ENCODE results near the gene ZCCHC12. TPM values are rescaled to one million over a fixed set of nuclear protein-coding genes. Genes with fewer than 3 reads are reported as not detected.
"Not testable (repeated sequence)": the region's sequence is repeated elsewhere in the genome, so short reads cannot be mapped to it uniquely, and the experiment has no call there.

Gene ZCCHC12
- not detected for total RNA-seq (ENCODE audit: insufficient read depth, low replicate concordance)

DNA sequence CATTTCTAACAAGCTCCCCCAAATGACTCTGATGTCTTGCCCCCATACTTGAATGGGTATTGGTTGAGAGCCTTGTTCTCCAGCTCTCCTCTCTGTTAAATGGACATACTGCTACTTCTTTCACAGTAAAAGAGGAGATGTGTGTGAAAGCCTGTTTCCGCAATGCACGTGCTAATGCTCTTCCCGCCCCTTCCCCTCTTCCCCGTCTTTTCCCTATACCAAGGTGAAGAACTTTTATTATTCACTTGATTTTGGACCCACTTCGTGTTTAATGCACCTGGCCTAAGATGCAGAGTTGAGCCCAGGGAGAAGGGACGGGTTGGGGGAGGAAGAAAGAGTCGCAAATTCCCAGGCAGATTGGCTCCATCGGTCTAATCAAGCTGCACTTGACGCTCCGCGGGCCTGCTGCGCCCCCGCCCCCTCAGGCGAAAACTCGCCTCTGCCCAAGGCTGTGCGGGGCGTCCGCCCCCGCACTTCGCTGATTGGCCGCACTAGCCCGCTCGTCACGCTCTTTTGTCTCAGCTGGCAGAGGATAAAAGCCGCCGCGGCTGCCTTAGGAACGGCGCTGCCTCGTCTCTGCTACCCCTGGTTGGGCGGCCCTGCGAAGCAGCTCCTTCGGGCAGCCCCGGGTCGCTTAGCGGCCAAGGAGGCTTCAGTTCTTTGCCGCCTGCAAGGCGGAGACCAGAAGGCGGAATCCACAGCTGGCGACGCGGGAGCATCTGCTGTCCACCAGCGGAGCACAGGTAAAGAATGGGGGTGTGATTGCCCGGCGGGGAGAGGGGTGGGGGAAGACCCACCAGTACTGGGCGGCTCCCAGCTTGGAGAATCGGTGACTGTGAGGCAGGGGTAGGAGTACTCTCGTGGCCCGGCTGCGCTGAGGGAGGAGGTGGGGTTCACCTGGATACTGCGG is at the start of gene ZCCHC12:
Gene ZCCHC12 (plus strand): TSS at position 562 of the 910 bp plus-strand sequence. CDS start 1,421 bp downstream, outside the sequence.
- DNase-seq (ENCODE audit: low spot score), result peak; percentile 69

- no peak for DNase-seq (ENCODE audit: low spot score)
These were observed 44.0 kb upstream of the ZCCHC12 start for GRCh38 chrX:118779581-118779980.

- DNase-seq (ENCODE audit: low spot score), result no peak
These were observed 43.1 kb upstream of the ZCCHC12 start for GRCh38 chrX:118780509-118780908.

GRCh38 chrX:118780911-118781310 is 42.7 kb upstream of the ZCCHC12 start:
- no peak for DNase-seq (ENCODE audit: low spot score)

GRCh38 chrX:118795528-118796280 is 27.9 kb upstream of the ZCCHC12 start:
- DNase-seq (ENCODE audit: low spot score), result peak; percentile 9

- peak; percentile 17 for DNase-seq (ENCODE audit: low spot score)
These were observed 20.8 kb upstream of the ZCCHC12 start for GRCh38 chrX:118802857-118803256.

GRCh38 chrX:118807151-118808017 is 16.2 kb upstream of the ZCCHC12 start:
- peak; percentile 26 for DNase-seq (ENCODE audit: low spot score)

GRCh38 chrX:118817257-118817656 is 6.4 kb upstream of the ZCCHC12 start:
- DNase-seq (ENCODE audit: low spot score), result not testable (repeated sequence)

- no peak for DNase-seq (ENCODE audit: low spot score)
These were observed 628 bp downstream of the ZCCHC12 start for GRCh38 chrX:118824173-118824730.

- peak; percentile 8 for DNase-seq (ENCODE audit: low spot score)
These were observed 1.6 kb downstream of the ZCCHC12 start for GRCh38 chrX:118825227-118825626.

GRCh38 chrX:118839334-118839958 is 15.8 kb downstream of the ZCCHC12 start:
- peak; percentile 52 for DNase-seq (ENCODE audit: low spot score)

- DNase-seq (ENCODE audit: low spot score), result peak; percentile 55
These were observed 24.1 kb downstream of the ZCCHC12 start for GRCh38 chrX:118847676-118848075.

- DNase-seq (ENCODE audit: low spot score), result no peak
These were observed 30.0 kb downstream of the ZCCHC12 start for GRCh38 chrX:118853596-118853995.

DNA sequence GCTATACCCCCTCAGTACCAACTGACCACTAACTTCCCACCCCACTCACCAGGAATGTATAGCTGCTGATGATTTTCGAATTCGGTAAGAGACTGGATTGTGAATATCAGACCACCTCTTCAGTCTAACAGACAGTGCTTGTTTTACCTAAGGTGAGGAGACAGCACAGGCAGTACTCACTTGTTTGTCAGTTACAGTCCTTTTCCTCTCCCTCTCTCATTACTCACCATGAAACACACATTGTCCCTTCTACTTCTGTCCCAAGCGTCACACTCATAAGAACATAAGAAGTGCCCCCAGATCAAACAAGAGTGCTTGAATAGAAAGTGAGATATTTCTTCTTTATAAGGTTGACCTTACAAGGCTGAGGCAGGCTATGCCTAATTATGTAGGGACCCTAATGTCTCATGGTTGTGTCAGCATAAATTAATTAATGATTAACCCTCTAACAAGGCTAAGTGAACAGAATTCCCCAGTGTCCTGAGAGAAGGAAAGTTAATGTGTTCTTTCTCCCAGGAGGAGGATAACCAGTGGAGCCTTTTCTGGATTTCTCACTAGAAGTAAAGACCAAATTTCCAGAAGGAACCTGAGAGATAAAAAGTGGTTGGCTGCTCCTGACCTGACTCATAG is 32.2 kb downstream of the ZCCHC12 start:
- no peak for DNase-seq (ENCODE audit: low spot score)

DNA sequence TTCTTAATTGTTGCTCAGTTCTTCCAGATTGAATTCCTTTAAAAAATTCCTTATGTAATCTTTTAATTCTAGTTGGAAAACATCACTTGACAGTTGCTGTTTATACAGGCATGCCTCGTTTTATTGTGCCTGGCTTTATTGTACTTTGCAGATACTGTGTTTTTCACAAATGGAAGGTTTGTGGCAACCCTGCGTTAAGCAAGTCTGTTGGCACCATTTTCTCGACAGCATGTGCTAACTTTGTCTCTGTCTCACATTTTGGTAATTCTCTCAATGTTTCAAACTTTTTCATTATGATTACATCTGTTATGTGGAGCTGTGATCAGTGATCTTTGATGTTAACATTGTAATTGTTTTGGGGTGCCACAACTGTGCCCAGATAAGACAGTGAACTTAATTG is 33.4 kb downstream of the ZCCHC12 start:
- no peak for DNase-seq (ENCODE audit: low spot score)

DNA sequence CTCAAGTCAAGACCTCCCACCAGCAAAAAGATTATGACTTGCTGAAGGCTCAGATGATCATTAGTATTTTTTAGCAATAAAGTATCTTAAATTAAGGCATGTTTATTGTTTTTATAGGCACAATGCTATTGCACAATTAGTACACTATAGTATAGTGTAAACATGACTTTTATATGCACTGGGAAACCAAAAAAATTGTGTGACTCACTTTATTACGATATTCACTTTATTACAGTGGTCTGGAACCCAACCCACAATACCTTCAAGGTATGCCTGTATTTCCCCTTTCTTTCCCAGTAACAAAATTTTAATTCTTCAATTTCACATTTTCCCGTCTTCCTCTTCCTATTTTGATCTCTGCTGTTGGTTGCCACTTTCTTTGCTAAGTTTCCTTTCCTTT is 37.7 kb downstream of the ZCCHC12 start:
- no peak for DNase-seq (ENCODE audit: low spot score)

DNA sequence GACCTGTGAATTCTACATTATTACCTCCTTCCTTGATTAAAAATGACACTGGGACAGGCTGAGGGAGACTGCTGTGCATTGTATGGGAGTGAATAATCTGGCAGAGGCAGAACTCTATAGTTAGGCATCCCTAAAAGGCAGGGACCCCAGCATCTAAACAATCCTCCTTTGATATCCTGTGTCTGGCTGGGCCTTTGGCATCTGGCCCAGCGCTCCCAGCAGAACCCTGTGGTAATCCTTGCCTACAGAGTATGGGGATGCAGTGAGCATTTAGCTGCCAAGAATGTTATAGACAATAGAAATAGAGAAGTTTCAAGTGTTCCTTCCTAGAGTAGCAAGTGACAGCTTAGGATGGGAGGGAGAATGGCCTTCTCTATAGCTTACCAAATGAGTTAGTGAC is 38.5 kb downstream of the ZCCHC12 start:
- peak; percentile 59 for DNase-seq (ENCODE audit: low spot score)

GRCh38 chrX:118862979-118863378 is 39.4 kb downstream of the ZCCHC12 start:
- peak; percentile 58 for DNase-seq (ENCODE audit: low spot score)

DNA sequence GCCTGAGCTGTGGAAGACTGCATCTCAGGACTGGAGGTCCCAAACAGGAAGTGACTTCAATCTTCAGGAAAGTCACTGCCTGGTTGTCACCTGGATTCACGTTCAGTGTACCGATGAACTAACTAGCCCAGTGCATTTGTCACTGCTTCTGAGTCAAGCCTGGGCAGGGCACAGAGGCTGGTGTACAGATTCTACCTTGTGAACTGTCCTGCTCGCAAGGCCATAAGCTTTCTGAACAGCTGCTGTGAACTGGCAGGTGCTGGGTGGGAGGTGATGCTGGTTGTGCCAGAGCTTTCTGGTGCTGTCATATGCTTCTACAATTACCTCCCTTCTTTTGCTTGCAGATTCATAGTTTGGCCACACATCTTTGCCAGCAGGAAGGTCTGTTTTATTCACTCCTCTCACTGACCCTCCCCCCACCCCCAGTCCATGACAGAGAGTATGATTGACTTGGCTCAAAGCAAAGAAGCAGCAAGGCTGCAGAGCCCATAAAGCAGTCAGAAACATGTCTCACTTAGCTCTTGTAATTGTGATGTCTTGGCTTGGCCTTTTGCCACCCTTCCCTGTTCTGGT is 40.5 kb downstream of the ZCCHC12 start:
- DNase-seq (ENCODE audit: low spot score), result no peak

DNA sequence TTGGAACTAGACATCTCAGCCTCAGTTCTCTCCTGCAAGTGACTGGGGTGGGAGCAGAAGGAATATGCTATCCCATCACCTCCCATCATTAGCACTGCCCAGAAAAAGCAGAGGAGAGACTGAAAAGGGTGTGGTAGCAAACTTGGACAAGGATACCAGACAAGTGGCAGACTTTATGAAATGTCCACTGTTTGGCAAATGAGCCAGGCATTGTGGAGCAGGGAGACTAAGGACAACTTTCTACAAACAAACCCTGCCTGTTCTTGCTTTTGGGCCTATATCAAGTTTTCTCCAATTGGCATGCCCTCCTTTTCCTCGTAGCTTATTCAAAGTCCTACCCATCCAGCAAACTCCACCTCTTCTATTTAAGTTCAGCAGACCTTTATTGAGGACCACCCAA is 41.6 kb downstream of the ZCCHC12 start:
- no peak for DNase-seq (ENCODE audit: low spot score)
